Measurements from ENCODE around the gene NPHP4.

Gene NPHP4

GRCh38 chr1:5877683-5878530 is 114.3 kb downstream of the NPHP4 start:
- Histone ChIP-seq H3K4me3 (ENCODE audit: low read depth in 1 of 2, low read length in 2 of 2) (no peak overlapping the region), H3K9ac (ENCODE audit: low read length) (no peak overlapping the region), H3K4me1 (ENCODE audit: insufficient read depth, low read length) (no peaks in the 10 kb centered on the region), H3K36me3 (ENCODE audit: insufficient read depth, low read length) (peaks cover 20% of the 10 kb centered on the region), H3K27ac (ENCODE audit: low read depth, low read length) (no peak overlapping the region), H3K27me3 (ENCODE audit: control insufficient read depth in 1 of 2, insufficient read depth in 2 of 2, low read length in 2 of 2) (no peaks in the 10 kb centered on the region), H3K9me3 (ENCODE audit: low read length) (no peaks in the 10 kb centered on the region)

DNA sequence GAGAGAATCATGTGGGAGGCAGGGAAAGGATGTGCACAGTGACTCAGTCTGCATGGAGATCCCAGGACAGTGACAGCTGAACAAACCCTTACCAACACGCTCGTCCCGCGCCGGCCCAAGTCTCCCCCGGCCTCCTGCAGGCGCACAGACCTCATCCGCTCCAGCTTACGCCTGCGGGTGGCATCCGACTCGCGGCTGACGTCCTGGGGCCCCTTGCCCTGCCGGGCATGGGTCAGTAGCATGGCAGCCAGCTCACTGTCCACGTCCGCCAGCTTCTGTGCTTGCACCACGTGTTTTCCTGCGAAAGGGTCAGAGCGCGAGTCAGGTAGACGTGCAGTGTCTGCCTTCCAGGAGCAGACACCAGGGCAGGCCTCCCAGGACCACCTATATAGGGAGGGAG is 115.2 kb downstream of the NPHP4 start:
- Histone ChIP-seq H3K36me3 (ENCODE audit: insufficient read depth, low read length) (peaks cover 25% of the 10 kb centered on the region), H3K4me1 (ENCODE audit: insufficient read depth, low read length) (no peaks in the 10 kb centered on the region), H3K9me3 (ENCODE audit: low read length) (no peaks in the 10 kb centered on the region), H3K4me3 (ENCODE audit: low read depth in 1 of 2, low read length in 2 of 2) (no peak overlapping the region), H3K9ac (ENCODE audit: low read length) (no peak overlapping the region), H3K27me3 (ENCODE audit: control insufficient read depth in 1 of 2, insufficient read depth in 2 of 2, low read length in 2 of 2) (no peaks in the 10 kb centered on the region), H3K27ac (ENCODE audit: low read depth, low read length) (no peak overlapping the region)

GRCh38 chr1:5876094-5876650 is 116.1 kb downstream of the NPHP4 start:
- no peaks in the 10 kb centered on the region for H3K9me3 ChIP-seq (ENCODE audit: low read length)
- H3K27ac ChIP-seq (ENCODE audit: low read depth, low read length), result no peak overlapping the region
- peaks cover 32% of the 10 kb centered on the region for H3K36me3 ChIP-seq (ENCODE audit: insufficient read depth, low read length)
- no peaks in the 10 kb centered on the region for H3K4me1 ChIP-seq (ENCODE audit: insufficient read depth, low read length)
- no peaks in the 10 kb centered on the region for H3K27me3 ChIP-seq (ENCODE audit: control insufficient read depth in 1 of 2, insufficient read depth in 2 of 2, low read length in 2 of 2)
- no peak overlapping the region for H3K4me3 ChIP-seq (ENCODE audit: low read depth in 1 of 2, low read length in 2 of 2)
- H3K9ac ChIP-seq (ENCODE audit: low read length), result no peak overlapping the region

- Histone ChIP-seq H3K36me3 (ENCODE audit: insufficient read depth, low read length) (peaks cover 32% of the 10 kb centered on the region), H3K27ac (ENCODE audit: low read depth, low read length) (no peak overlapping the region), H3K4me1 (ENCODE audit: insufficient read depth, low read length) (no peaks in the 10 kb centered on the region), H3K4me3 (ENCODE audit: low read depth in 1 of 2, low read length in 2 of 2) (no peak overlapping the region), H3K9me3 (ENCODE audit: low read length) (no peaks in the 10 kb centered on the region), H3K27me3 (ENCODE audit: control insufficient read depth in 1 of 2, insufficient read depth in 2 of 2, low read length in 2 of 2) (no peaks in the 10 kb centered on the region), H3K9ac (ENCODE audit: low read length) (no peak overlapping the region)
Observed at GRCh38 chr1:5875345-5875910, 116.8 kb downstream of the NPHP4 start.

- no peaks in the 10 kb centered on the region for H3K4me1 ChIP-seq (ENCODE audit: insufficient read depth, low read length)
- H3K9ac ChIP-seq (ENCODE audit: low read length), result no peak overlapping the region
- H3K27ac ChIP-seq (ENCODE audit: low read depth, low read length), result no peak overlapping the region
- no peaks in the 10 kb centered on the region for H3K9me3 ChIP-seq (ENCODE audit: low read length)
- no peak overlapping the region for H3K4me3 ChIP-seq (ENCODE audit: low read depth in 1 of 2, low read length in 2 of 2)
- no peaks in the 10 kb centered on the region for H3K27me3 ChIP-seq (ENCODE audit: control insufficient read depth in 1 of 2, insufficient read depth in 2 of 2, low read length in 2 of 2)
- H3K36me3 ChIP-seq (ENCODE audit: insufficient read depth, low read length), result peaks cover 26% of the 10 kb centered on the region
Observed at GRCh38 chr1:5874416-5875110, 117.7 kb downstream of the NPHP4 start.

DNA sequence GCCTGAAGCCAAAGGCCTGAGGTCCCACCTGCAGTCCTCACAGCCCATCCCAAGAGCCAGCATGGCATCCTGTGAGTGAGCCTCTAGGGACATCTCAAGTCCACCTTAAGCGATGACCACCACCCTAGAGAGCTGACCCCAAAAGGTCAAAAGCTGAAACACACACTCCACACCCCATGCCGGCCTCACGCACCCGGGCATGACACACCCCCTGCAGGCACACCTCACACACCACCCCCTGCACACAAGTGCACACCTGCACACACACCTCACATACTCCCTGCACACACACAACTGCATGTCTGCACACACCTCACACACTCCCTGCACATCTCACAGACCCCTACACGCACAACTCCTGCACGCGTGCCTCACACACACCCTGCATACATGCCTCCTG is 118.7 kb downstream of the NPHP4 start:
- Histone ChIP-seq H3K9me3 (ENCODE audit: low read length) (no peaks in the 10 kb centered on the region), H3K36me3 (ENCODE audit: insufficient read depth, low read length) (peaks cover 20% of the 10 kb centered on the region), H3K4me3 (ENCODE audit: low read depth in 1 of 2, low read length in 2 of 2) (no peak overlapping the region), H3K27me3 (ENCODE audit: control insufficient read depth in 1 of 2, insufficient read depth in 2 of 2, low read length in 2 of 2) (no peaks in the 10 kb centered on the region), H3K4me1 (ENCODE audit: insufficient read depth, low read length) (no peaks in the 10 kb centered on the region), H3K27ac (ENCODE audit: low read depth, low read length) (no peak overlapping the region), H3K9ac (ENCODE audit: low read length) (no peak overlapping the region)

GRCh38 chr1:5872886-5873285 is 119.3 kb downstream of the NPHP4 start:
- Histone ChIP-seq H3K9me3 (ENCODE audit: low read length) (no peaks in the 10 kb centered on the region), H3K4me3 (ENCODE audit: low read depth in 1 of 2, low read length in 2 of 2) (no peak overlapping the region), H3K27ac (ENCODE audit: low read depth, low read length) (no peak overlapping the region), H3K27me3 (ENCODE audit: control insufficient read depth in 1 of 2, insufficient read depth in 2 of 2, low read length in 2 of 2) (no peaks in the 10 kb centered on the region), H3K4me1 (ENCODE audit: insufficient read depth, low read length) (no peaks in the 10 kb centered on the region), H3K9ac (ENCODE audit: low read length) (no peak overlapping the region), H3K36me3 (ENCODE audit: insufficient read depth, low read length) (peaks cover 20% of the 10 kb centered on the region)

- Histone ChIP-seq H3K4me1 (ENCODE audit: insufficient read depth, low read length) (no peaks in the 10 kb centered on the region), H3K27ac (ENCODE audit: low read depth, low read length) (no peak overlapping the region), H3K4me3 (ENCODE audit: low read depth in 1 of 2, low read length in 2 of 2) (no peak overlapping the region), H3K36me3 (ENCODE audit: insufficient read depth, low read length) (peaks cover 13% of the 10 kb centered on the region), H3K9me3 (ENCODE audit: low read length) (no peaks in the 10 kb centered on the region), H3K9ac (ENCODE audit: low read length) (no peak overlapping the region), H3K27me3 (ENCODE audit: control insufficient read depth in 1 of 2, insufficient read depth in 2 of 2, low read length in 2 of 2) (no peaks in the 10 kb centered on the region)
Observed at GRCh38 chr1:5868931-5869500, 123.2 kb downstream of the NPHP4 start.

GRCh38 chr1:5865774-5866173 is 126.5 kb downstream of the NPHP4 start:
- Histone ChIP-seq H3K36me3 (ENCODE audit: insufficient read depth, low read length) (no peaks in the 10 kb centered on the region), H3K27ac (ENCODE audit: low read depth, low read length) (no peak overlapping the region), H3K4me1 (ENCODE audit: insufficient read depth, low read length) (no peaks in the 10 kb centered on the region), H3K9me3 (ENCODE audit: low read length) (no peaks in the 10 kb centered on the region), H3K4me3 (ENCODE audit: low read depth in 1 of 2, low read length in 2 of 2) (no peak overlapping the region), H3K27me3 (ENCODE audit: control insufficient read depth in 1 of 2, insufficient read depth in 2 of 2, low read length in 2 of 2) (no peaks in the 10 kb centered on the region), H3K9ac (ENCODE audit: low read length) (no peak overlapping the region)

GRCh38 chr1:5865056-5865455 is 127.2 kb downstream of the NPHP4 start:
- Histone ChIP-seq H3K4me1 (ENCODE audit: insufficient read depth, low read length) (no peaks in the 10 kb centered on the region), H3K9me3 (ENCODE audit: low read length) (no peaks in the 10 kb centered on the region), H3K27me3 (ENCODE audit: control insufficient read depth in 1 of 2, insufficient read depth in 2 of 2, low read length in 2 of 2) (no peaks in the 10 kb centered on the region), H3K4me3 (ENCODE audit: low read depth in 1 of 2, low read length in 2 of 2) (no peak overlapping the region), H3K27ac (ENCODE audit: low read depth, low read length) (no peak overlapping the region), H3K36me3 (ENCODE audit: insufficient read depth, low read length) (no peaks in the 10 kb centered on the region), H3K9ac (ENCODE audit: low read length) (no peak overlapping the region)

DNA sequence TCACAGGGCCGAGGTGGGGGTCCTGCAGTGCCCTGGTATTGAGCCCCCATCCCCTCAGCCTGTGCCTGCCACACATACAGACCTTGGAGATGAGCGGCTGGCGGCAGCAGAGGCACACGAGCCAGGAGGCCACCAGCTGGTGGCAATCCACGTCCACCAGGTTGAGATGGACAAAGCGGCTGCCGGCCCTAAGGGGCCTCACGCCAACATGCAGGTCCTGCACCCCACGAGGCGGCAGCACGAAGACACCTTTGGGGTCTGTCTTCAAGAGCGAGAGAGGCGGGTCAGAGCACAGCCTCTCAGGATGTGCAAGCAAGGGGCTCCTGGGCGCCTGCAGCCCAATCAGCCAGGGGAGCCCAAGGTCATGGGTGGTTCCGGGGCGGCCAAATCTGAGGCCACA is 128.0 kb downstream of the NPHP4 start:
- Histone ChIP-seq H3K27ac (ENCODE audit: low read depth, low read length) (no peak overlapping the region), H3K9me3 (ENCODE audit: low read length) (no peaks in the 10 kb centered on the region), H3K27me3 (ENCODE audit: control insufficient read depth in 1 of 2, insufficient read depth in 2 of 2, low read length in 2 of 2) (no peaks in the 10 kb centered on the region), H3K4me1 (ENCODE audit: insufficient read depth, low read length) (no peaks in the 10 kb centered on the region), H3K4me3 (ENCODE audit: low read depth in 1 of 2, low read length in 2 of 2) (no peak overlapping the region), H3K9ac (ENCODE audit: low read length) (no peak overlapping the region), H3K36me3 (ENCODE audit: insufficient read depth, low read length) (no peaks in the 10 kb centered on the region)
